Endothelial cell of umbilical vein (primary cell): ENCODE data around the gene COL4A1. TPM values are rescaled to one million over a fixed set of nuclear protein-coding genes. Genes with fewer than 3 reads are reported as not detected.

Experiments used
- BruUV-seq: library from RNA; stranded (reverse); fragments of 400-500 nt; replicated peaks from 2 replicates; lab custom pipeline; 2021; lab: Mats Ljungman, UMichigan
- CTCF ChIA-PET: fragments of 300-600, 350-600 bp; sonication (Branson Sonifier 250); formaldehyde crosslinking; loops from one replicate; lab custom pipeline; 2021; ENCODE audit warnings: antibody characterized with exemption, inconsistent platforms; lab: Charles Lee
- POLR2A ChIA-PET: fragments of 300-600, 350-600 bp; sonication (Branson Sonifier 250); formaldehyde crosslinking; loops from one replicate; lab custom pipeline; 2021; ENCODE audit warnings: antibody characterized with exemption, inconsistent platforms; lab: Charles Lee
- DNase-seq: peaks from one replicate; pipeline ENCODE4 v3.0.0-alpha.2; 2011; ENCODE audit warnings: low read depth, low spot score
- FAIRE-seq: peaks from 2 replicates; lab custom pipeline; 2011; peaks lifted over from hg19 to GRCh38; lab: Jason Lieb, UNC
- H2AFZ ChIP-seq: 2 replicates; pipeline ENCODE4 v1.6.0; 2012; ENCODE audit warnings: low read depth, low read length, control low read depth, inconsistent platforms
- H3K27ac ChIP-seq: 2 replicates; pipeline ENCODE4 v1.5.1; 2011; ENCODE audit warnings: low read depth, mild to moderate bottlenecking, control low read depth, low read length, moderate library complexity; ENCODE audit not compliant: insufficient read depth
- H3K27me3 ChIP-seq, 2 experiments: 2 replicates each; pipeline versions ENCODE4 v1.6.0 to v1.6.1; 2011; ENCODE audit warnings: low read length in 2 of 2, mixed read lengths in 1 of 2; ENCODE audit not compliant: control insufficient read depth in 2 of 2, insufficient read depth in 2 of 2
- H3K36me3 ChIP-seq, 2 experiments: 2 replicates in 1 of 2; 3 replicates in 1 of 2; pipeline ENCODE4 v1.5.1; 2011; ENCODE audit warnings: low read length in 2 of 2, mild to moderate bottlenecking in 1 of 2, moderate library complexity in 1 of 2; ENCODE audit not compliant: control insufficient read depth in 2 of 2, insufficient read depth in 2 of 2; ENCODE audit errors: extremely low read depth in 1 of 2
- H3K4me1 ChIP-seq: 3 replicates; pipeline ENCODE4 v1.5.1; 2011; ENCODE audit warnings: mild to moderate bottlenecking, low read length; ENCODE audit not compliant: control insufficient read depth, insufficient read depth; ENCODE audit errors: extremely low read depth
- H3K4me2 ChIP-seq: 2 replicates; pipeline ENCODE4 v1.6.1; 2011; ENCODE audit warnings: low read length, control low read depth, mixed read lengths; ENCODE audit not compliant: insufficient read depth
- H3K4me3 ChIP-seq, 3 experiments: fragments of 200-600 bp in 1 of 3; sonication (generic), shearing (Covaris generic) in 1 of 3; replicated peaks in 1 of 3; 2 replicates each; pipeline ENCODE4 v1.5.1; 2011 to 2016; ENCODE audit warnings: control low read depth in 3 of 3, low read length in 3 of 3, mild to moderate bottlenecking in 2 of 3, inconsistent platforms in 1 of 3, low read depth in 1 of 3, moderate library complexity in 1 of 3; ENCODE audit not compliant: insufficient read depth in 1 of 3
- H3K79me2 ChIP-seq: 2 replicates; pipeline ENCODE4 v1.6.0; 2012; ENCODE audit warnings: low read length, inconsistent platforms; ENCODE audit not compliant: control insufficient read depth, insufficient read depth
- H3K9ac ChIP-seq: replicated peaks from 2 replicates; pipeline ENCODE3; 2011; ENCODE audit warnings: low read length, control low read depth; ENCODE audit not compliant: insufficient read depth; ENCODE audit errors: extremely low read depth
- H3K9me1 ChIP-seq: replicated peaks from 3 replicates; pipeline ENCODE4 v1.6.0; 2011; ENCODE audit warnings: mild to moderate bottlenecking, low read length; ENCODE audit not compliant: control insufficient read depth, insufficient read depth; ENCODE audit errors: extremely low read depth
- H3K9me3 ChIP-seq: replicated peaks from 2 replicates; pipeline ENCODE4 v1.5.1; 2012; ENCODE audit warnings: low read length, inconsistent platforms; ENCODE audit not compliant: control insufficient read depth, insufficient read depth
- H4K20me1 ChIP-seq: replicated peaks from 2 replicates; pipeline ENCODE3; 2011; ENCODE audit warnings: mild to moderate bottlenecking, low read length; ENCODE audit not compliant: control insufficient read depth, insufficient read depth; ENCODE audit errors: extremely low read depth
- CTCF ChIP-seq, 2 donors: IDR thresholded peaks; 1 replicate in 1 of 2; 2 replicates in 1 of 2; pipeline ENCODE4 v1.5.1; 2011; ENCODE audit warnings: low read length in 2 of 2, mild to moderate bottlenecking in 2 of 2, moderate library complexity in 2 of 2, control low read depth in 1 of 2, inconsistent platforms in 1 of 2, low read depth in 1 of 2; ENCODE audit not compliant: insufficient read depth in 1 of 2; ENCODE audit errors: extremely low read depth in 1 of 2
- EZH2 ChIP-seq: IDR thresholded peaks from 2 replicates; pipeline ENCODE4 v1.6.1; 2012; ENCODE audit warnings: borderline replicate concordance, low read depth, mild to moderate bottlenecking, moderate library complexity, low read length, inconsistent platforms; ENCODE audit not compliant: severe bottlenecking
- FOS ChIP-seq: IDR thresholded peaks from 2 replicates; pipeline ENCODE4 v1.6.1; 2011; ENCODE audit warnings: mild to moderate bottlenecking, low read length, moderate library complexity, borderline replicate concordance; ENCODE audit not compliant: insufficient read depth
- GATA2 ChIP-seq: IDR thresholded peaks from 2 replicates; pipeline ENCODE4 v1.7.0; 2011; ENCODE audit warnings: low read depth, mild to moderate bottlenecking, moderate library complexity, mixed read lengths, low read length; ENCODE audit not compliant: insufficient read length, insufficient read depth
- JUN ChIP-seq: IDR thresholded peaks from 2 replicates; pipeline ENCODE4 v1.6.1; 2011; ENCODE audit warnings: borderline replicate concordance, low read depth; ENCODE audit not compliant: insufficient read length, insufficient read depth
- MAX ChIP-seq: IDR thresholded peaks from 2 replicates; pipeline ENCODE4 v1.6.1; 2011; ENCODE audit not compliant: insufficient read depth, insufficient read length
- MYC ChIP-seq: IDR thresholded peaks from one replicate; pipeline ENCODE4 v1.6.1; 2011; ENCODE audit warnings: mild to moderate bottlenecking, low read depth, low read length
- POLR2A ChIP-seq: IDR thresholded peaks from 2 replicates; pipeline ENCODE4 v1.6.1; 2012; ENCODE audit warnings: low read depth, mild to moderate bottlenecking, control low read depth, low read length
- POLR2AphosphoS5 ChIP-seq: IDR thresholded peaks from 2 replicates; pipeline ENCODE4 v1.6.1; 2012; ENCODE audit warnings: low read depth, mild to moderate bottlenecking, control low read depth, low read length, moderate library complexity; ENCODE audit not compliant: insufficient read depth
- dilution Hi-C: fragments of 300-500 bp; cut with MboI; formaldehyde crosslinking; loops from one replicate; pipeline ENCODE4 v1.15.0; 2019; ENCODE audit warnings: low sequenced_read_pairs; ENCODE audit not compliant: extremely low pct_ligation_motif_present
- intact Hi-C: fragments of 100-400 bp; cut with micrococcal nuclease; formaldehyde crosslinking; loops from one replicate; pipeline ENCODE4 v1.10.0; 2022
- polyA plus RNA-seq, 4 experiments: library from polyadenylated mRNA; depleted of rRNA in 3 of 4; stranded (reverse) in 3 of 4; unstranded in 1 of 4; fragments of >200 nt; gene quantifications; 2 replicates each; pipeline versions ENCODE4 v1.2.1 to v1.2.3, GENCODE V29; 2011 to 2012; ENCODE audit warnings: missing spikeins in 1 of 4
- total RNA-seq: library from RNA; stranded (reverse); gene quantifications from 2 replicates; pipeline ENCODE4 v1.2.3, GENCODE V29; 2021

The COL4A1 gene
- total and polyA plus RNA-seq, 2 donors (not counting 3 experiments of a cell fraction or from before 2014, with no cell fraction given) = 384 to 1,119 TPM

GRCh38 chr13:110131424-110131823 lies 175.5 kb downstream of the COL4A1 start:
- Histone ChIP-seq H3K4me3 (no peak overlapping the region), H3K36me3 (no peaks in the 10 kb centered on the region), H3K9ac (no peak overlapping the region), H3K9me3 (no peaks in the 10 kb centered on the region), H4K20me1 (no peaks in the 10 kb centered on the region), H2AFZ (no peak overlapping the region), H3K9me1 (no peaks in the 10 kb centered on the region), H3K79me2 (no peaks in the 10 kb centered on the region), H3K4me1 (peaks cover 27% of the 10 kb centered on the region), H3K27me3 (no peaks in the 10 kb centered on the region), H3K27ac (no peak overlapping the region), H3K4me2 (no peak overlapping the region)
- ChIA-PET CTCF (interaction anchor here (1.3 kb wide), 1 partner anchor 18 kb away, joined by 4 read pairs; no protein-coding TSS in a partner anchor), POLR2A (no interaction called here)
- dilution Hi-C loops = no loop called here
- no peak for DNase-seq
- intact Hi-C loops = no loop called here
- FAIRE-seq = no peak
- no TSS peak for BruUV-seq
- TF ChIP-seq GATA2 = no peak

- dilution Hi-C loops (no loop called here), intact Hi-C loops (no loop called here)
- TF ChIP-seq POLR2AphosphoS5 (no peak), EZH2 (no peak), GATA2 (no peak), FOS (no peak), CTCF (IDR thresholded peaks at IDR 0.05; ENCODE audit: extremely low read depth in 1 of 2, insufficient read depth in 1 of 2, low read depth in 1 of 2, low read length in 2 of 2) (no peak), MAX (no peak), MYC (no peak), POLR2A (no peak), JUN (no peak)
- H3K4me3 ChIP-seq = no peak overlapping the region
- DNase-seq = no peak
- peaks cover 35% of the 10 kb centered on the region for H3K4me1 ChIP-seq
- ChIA-PET CTCF (no interaction called here), POLR2A (no interaction called here)
- H3K36me3 ChIP-seq = no peaks in the 10 kb centered on the region
- H3K9me3 ChIP-seq = no peaks in the 10 kb centered on the region
- H3K9ac ChIP-seq = no peak overlapping the region
- H3K27me3 ChIP-seq = no peaks in the 10 kb centered on the region
- H2AFZ ChIP-seq = no peak overlapping the region
- no TSS peak for BruUV-seq
- H4K20me1 ChIP-seq = no peaks in the 10 kb centered on the region
- H3K9me1 ChIP-seq = no peaks in the 10 kb centered on the region
- no peak overlapping the region for H3K27ac ChIP-seq
- FAIRE-seq = no peak
- H3K4me2 ChIP-seq = no peak overlapping the region
- H3K79me2 ChIP-seq = no peaks in the 10 kb centered on the region
These were observed 176.5 kb downstream of the COL4A1 start for GRCh38 chr13:110130431-110130830.
